HG03521 (cell line): ENCODE data around the gene SUPT7L.
"Not testable (repeated sequence)": the region's sequence is repeated elsewhere in the genome, so short reads cannot be mapped to it uniquely, and the experiment has no call there.

Source experiments
- ATAC-seq: cut with Tn5 transposase; IDR thresholded peaks from one replicate; pipeline ENCODE4 v1.9.1; 2021; ENCODE audit warnings: mild to moderate bottlenecking, moderate library complexity; ENCODE audit not compliant: unreplicated experiment

Gene SUPT7L

GRCh38 chr2:27638709-27639108 lies 24.7 kb downstream of the SUPT7L start:
- no peak for ATAC-seq

GRCh38 chr2:27638037-27638637 lies 25.3 kb downstream of the SUPT7L start:
- no peak for ATAC-seq

- no peak for ATAC-seq
Observed at GRCh38 chr2:27636766-27637165, 26.6 kb downstream of the SUPT7L start.

DNA sequence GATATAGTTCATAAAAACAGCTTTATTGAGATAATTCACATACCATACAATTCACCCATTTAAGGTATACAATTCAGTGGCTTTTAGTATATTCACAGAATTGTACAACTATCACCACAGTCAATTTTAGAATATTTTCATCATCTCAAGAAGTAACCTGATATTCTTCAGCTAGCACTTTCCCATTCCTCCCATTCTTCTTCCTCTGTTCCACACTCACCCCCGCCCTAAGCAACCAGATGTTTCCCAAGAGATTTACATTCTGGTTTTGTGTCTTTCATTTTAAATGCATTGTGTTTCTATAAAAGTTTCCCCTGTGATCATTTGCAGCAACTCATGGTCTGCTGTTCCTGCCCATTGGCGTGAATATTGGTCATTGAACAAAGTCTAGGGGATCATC lies 29.1 kb downstream of the SUPT7L start:
- no peak for ATAC-seq

GRCh38 chr2:27630257-27630656 lies 33.2 kb downstream of the SUPT7L start:
- not testable (repeated sequence) for ATAC-seq

DNA sequence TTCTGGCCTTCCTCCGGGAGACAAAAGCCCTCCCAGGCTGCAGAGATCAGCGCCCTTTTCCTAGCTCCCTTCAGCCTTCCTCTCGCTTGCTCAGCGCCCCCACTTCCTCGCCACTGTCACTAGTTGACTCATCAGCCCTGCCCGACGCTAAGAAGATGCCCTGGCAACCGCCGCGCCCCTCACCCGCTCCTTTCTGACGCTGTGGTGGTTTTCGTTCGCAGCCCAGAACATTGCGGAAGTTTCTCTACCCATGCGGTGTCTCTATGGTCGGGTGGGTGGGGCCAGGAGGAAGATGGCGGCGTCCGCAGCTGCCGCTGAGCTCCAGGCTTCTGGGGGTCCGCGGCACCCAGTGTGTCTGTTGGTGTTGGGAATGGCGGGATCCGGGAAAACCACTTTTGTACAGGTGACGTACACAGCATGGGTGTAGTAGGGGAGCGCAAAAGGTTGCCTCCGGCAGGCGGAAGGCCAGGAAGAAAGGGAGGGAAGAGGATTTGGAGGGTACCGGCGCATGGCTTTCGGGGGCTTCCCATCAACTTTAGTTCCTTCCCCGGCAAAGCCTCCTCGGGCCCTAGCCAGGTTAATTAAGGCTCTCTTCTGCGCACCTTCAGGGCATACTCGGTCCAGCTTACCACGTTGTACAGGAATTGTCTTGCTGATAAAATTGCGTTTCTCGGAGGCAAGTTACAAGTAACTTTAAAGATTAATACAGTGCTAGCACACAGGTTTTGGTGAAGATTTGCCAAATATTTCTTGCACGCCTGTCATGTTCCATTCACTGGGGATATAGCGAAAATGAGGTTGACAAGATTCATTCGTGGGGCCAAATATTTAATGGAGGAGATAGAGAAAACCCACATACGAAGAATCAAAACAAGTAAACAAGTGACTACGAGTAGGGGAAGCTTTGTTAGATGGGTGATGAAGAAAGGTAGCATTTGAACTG lies 34.4 kb downstream of the SUPT7L start, which contains the start of the genes CCDC121 and GPN1:
Gene CCDC121, minus strand, starts transcription at position 246 of the 943 bp plus-strand sequence. CDS start 1,213 bp downstream, outside the sequence.
Gene GPN1, plus strand, starts transcription at position 284 of the 943 bp plus-strand sequence. Its CDS starts 9 bp downstream, at position 293.
- peak; percentile 93 for ATAC-seq

- peak; percentile 22 for ATAC-seq
Observed at GRCh38 chr2:27627963-27628766, 35.2 kb downstream of the SUPT7L start.

- ATAC-seq: not testable (repeated sequence)
Observed at GRCh38 chr2:27626921-27627320, 36.5 kb downstream of the SUPT7L start.

- ATAC-seq: not testable (repeated sequence)
Observed at GRCh38 chr2:27626323-27626722, 37.1 kb downstream of the SUPT7L start.

- no peak for ATAC-seq
Observed at GRCh38 chr2:27624943-27625342, 38.5 kb downstream of the SUPT7L start.

DNA sequence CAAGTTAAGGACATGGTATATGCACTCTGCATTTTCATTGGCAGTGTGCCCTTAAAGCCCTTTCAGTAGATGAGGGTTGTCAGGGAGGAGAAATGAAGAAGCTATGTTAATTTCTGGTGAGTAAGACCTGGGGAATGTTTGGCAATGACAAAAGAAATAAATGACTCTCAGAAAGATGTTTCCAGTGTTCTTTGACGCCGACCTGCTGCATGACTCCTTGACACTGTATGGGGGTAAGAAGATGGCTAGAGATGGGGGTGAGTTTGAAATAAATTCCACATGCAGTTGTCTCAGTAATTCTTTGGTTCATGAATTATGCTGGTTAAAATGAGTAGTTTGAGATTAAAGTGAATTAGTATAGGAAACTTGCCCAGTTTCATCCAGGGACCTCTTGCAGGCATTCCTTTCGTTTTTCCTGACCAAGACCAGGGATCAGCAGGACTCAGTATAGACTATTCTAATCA lies 40.5 kb downstream of the SUPT7L start:
- ATAC-seq: no peak

DNA sequence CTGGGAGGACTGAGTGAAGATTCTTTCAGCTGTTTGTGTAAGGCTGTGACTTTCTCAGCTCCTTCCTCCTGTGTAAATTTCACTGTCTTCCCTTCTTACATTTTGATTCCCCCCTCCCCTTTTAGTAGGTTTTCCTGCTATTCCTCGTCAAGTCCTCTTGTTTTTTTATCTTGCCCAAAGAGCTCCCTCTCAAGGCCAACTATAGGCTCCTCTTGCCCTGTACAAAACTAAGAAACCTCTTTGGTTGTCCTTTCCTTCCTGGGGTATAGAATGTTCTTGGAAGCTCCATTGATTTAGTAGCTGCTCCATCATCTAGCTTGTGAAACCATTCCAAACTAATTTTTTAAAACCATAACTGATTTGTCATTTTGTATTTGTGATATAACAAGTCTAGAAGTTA lies 41.9 kb downstream of the SUPT7L start:
- no peak for ATAC-seq

- no peak for ATAC-seq
Observed at GRCh38 chr2:27615316-27615715, 48.1 kb downstream of the SUPT7L start.

DNA sequence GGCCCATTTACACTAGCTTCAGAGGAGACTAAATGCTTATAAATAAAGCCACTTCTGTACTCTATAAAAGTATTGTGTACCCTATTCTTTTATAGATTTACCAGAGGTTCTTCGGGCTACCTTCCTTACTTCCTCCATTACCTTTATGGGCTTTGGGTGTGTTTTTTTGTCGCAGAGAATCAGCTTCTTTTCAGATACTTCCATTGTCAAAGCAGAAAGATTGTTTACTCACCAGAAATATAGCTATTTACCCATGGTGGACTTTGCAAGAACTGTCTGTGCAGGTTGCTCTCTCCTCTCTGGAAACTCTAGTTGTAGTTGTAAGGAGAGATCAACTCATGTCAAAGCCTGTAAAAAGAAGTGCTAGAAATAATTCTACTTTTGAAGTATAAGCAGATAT lies 49.4 kb downstream of the SUPT7L start:
- no peak for ATAC-seq

GRCh38 chr2:27606611-27607010 lies 56.8 kb downstream of the SUPT7L start:
- ATAC-seq: no peak
